HepG2 (cell line): ENCODE data around the gene ERF. TPM values are rescaled to one million over a fixed set of nuclear protein-coding genes. Genes with fewer than 3 reads are reported as not detected.

ENCODE experiments used
- ASH2L ChIP-seq: fragments of 300-600, 200-600 bp; sonication (generic); IDR thresholded peaks from 2 replicates; pipeline ENCODE4 v1.7.0; 2017; ENCODE audit warnings: low read depth, mild to moderate bottlenecking, moderate library complexity, mixed read lengths, low read length; ENCODE audit not compliant: insufficient read length
- CREM ChIP-seq, 2 experiments: sonication (generic) in 1 of 2; formaldehyde crosslinking in 1 of 2; IDR thresholded peaks; 2 replicates each; pipeline versions ENCODE4 v1.4.0 to v1.6.1; 2016 to 2020; ENCODE audit warnings: antibody characterized with exemption in 1 of 2, mild to moderate bottlenecking in 1 of 2, missing genetic modification reagents in 1 of 2
- ERF ChIP-seq: IDR thresholded peaks from 2 replicates; pipeline ENCODE4 v1.6.1; 2018; ENCODE audit warnings: missing biosample characterization, missing genetic modification reagents
- GABPA ChIP-seq, 2 experiments: IDR thresholded peaks; 2 replicates each; pipeline ENCODE4 v1.6.1; 2011 to 2016; ENCODE audit warnings: low read depth in 2 of 2, low read length in 1 of 2, missing biosample characterization in 1 of 2, missing genetic modification characterization in 1 of 2
- IKZF1 ChIP-seq: fragments of 450-650 bp; IDR thresholded peaks from 2 replicates; pipeline ENCODE4 v1.7.1; 2016
- MAZ ChIP-seq, 2 experiments: sonication (generic) in 1 of 2; formaldehyde crosslinking in 1 of 2; IDR thresholded peaks; 2 replicates each; pipeline versions ENCODE4 v1.5.0 to v1.6.1; 2012 to 2020; ENCODE audit warnings: low read depth in 2 of 2, mild to moderate bottlenecking in 2 of 2, borderline replicate concordance in 1 of 2, improper control_type of control experiment in 1 of 2, low read length in 1 of 2, missing genetic modification reagents in 1 of 2, moderate library complexity in 1 of 2
- NFE2L2 ChIP-seq: fragments of 150-350 bp; IDR thresholded peaks from 2 replicates; pipeline ENCODE4 v1.6.1; 2014; ENCODE audit warnings: low read length
- NFYC ChIP-seq: IDR thresholded peaks from 2 replicates; pipeline ENCODE4 v1.6.1; 2016; ENCODE audit warnings: missing genetic modification reagents, missing compliant biosample characterization
- RARG ChIP-seq: sonication (generic); formaldehyde crosslinking; IDR thresholded peaks from 2 replicates; pipeline ENCODE4 v1.4.0; 2020; ENCODE audit warnings: low read depth, mild to moderate bottlenecking, missing genetic modification reagents
- SAFB2 ChIP-seq: sonication (generic); formaldehyde crosslinking; IDR thresholded peaks from 2 replicates; pipeline ENCODE4 v1.5.1; 2020; ENCODE audit warnings: missing genetic modification reagents, low read depth, mild to moderate bottlenecking, borderline replicate concordance
- SP4 ChIP-seq: sonication (generic); formaldehyde crosslinking; IDR thresholded peaks from 2 replicates; pipeline ENCODE4 v1.8.1; 2023; ENCODE audit warnings: mild to moderate bottlenecking, missing genetic modification reagents
- TBL1XR1 ChIP-seq: fragments of 150-350 bp; IDR thresholded peaks from 2 replicates; pipeline ENCODE4 v1.6.1; 2014; ENCODE audit warnings: borderline replicate concordance, low read length; ENCODE audit not compliant: partially characterized antibody
- TRIM24 ChIP-seq: sonication (generic); formaldehyde crosslinking; IDR thresholded peaks from 2 replicates; pipeline ENCODE4 v1.8.0; 2022; ENCODE audit warnings: mild to moderate bottlenecking, missing genetic modification reagents
- ZNF17 ChIP-seq: sonication (generic); formaldehyde crosslinking; IDR thresholded peaks from 2 replicates; pipeline ENCODE4 v1.5.0; 2020; ENCODE audit warnings: mild to moderate bottlenecking, missing genetic modification reagents
- ZNF180 ChIP-seq: sonication (generic); formaldehyde crosslinking; IDR thresholded peaks from 2 replicates; pipeline ENCODE4 v1.4.0; 2020; ENCODE audit warnings: low read depth, missing genetic modification reagents, borderline replicate concordance
- ZNF260 ChIP-seq: sonication (generic); formaldehyde crosslinking; IDR thresholded peaks from 2 replicates; pipeline ENCODE4 v1.4.0; 2020; ENCODE audit warnings: missing genetic modification reagents, low read depth, mild to moderate bottlenecking, borderline replicate concordance
- ZNF530 ChIP-seq: sonication (generic); formaldehyde crosslinking; IDR thresholded peaks from 2 replicates; pipeline ENCODE4 v1.5.0; 2020; ENCODE audit warnings: low read depth, mild to moderate bottlenecking, missing genetic modification reagents
- ZNF766 ChIP-seq: sonication (generic); formaldehyde crosslinking; IDR thresholded peaks from 2 replicates; pipeline ENCODE4 v1.5.0; 2020; ENCODE audit warnings: missing genetic modification reagents, borderline replicate concordance
- ZNF777 ChIP-seq: sonication (generic); formaldehyde crosslinking; IDR thresholded peaks from 2 replicates; pipeline ENCODE4 v1.4.0; 2020; ENCODE audit warnings: missing genetic modification reagents
- ZSCAN29 ChIP-seq: sonication (generic); formaldehyde crosslinking; conservative IDR thresholded peaks from 2 replicates; pipeline ENCODE4 v1.4.0; 2020; ENCODE audit warnings: mild to moderate bottlenecking, missing genetic modification reagents
- polyA plus RNA-seq, 8 experiments: library from polyadenylated mRNA; depleted of rRNA in 3 of 8; stranded (reverse) in 7 of 8; unstranded in 1 of 8; fragments of >200 nt; fragmentation: Illumina TruSeq in 4 of 8; extraction: Trizol in 4 of 8; gene quantifications; 2 replicates each; pipeline versions ENCODE4 v1.2.1 to v1.2.3, GENCODE V29; 2011 to 2016; ENCODE audit warnings: low read depth in 4 of 8, missing spikeins in 1 of 8, mixed read lengths in 1 of 8; ENCODE audit not compliant: insufficient read depth in 1 of 8
- total RNA-seq, 5 experiments: library from RNA; depleted of rRNA; stranded (reverse); fragments of >200 nt; fragmentation: Illumina TruSeq; extraction: Trizol; gene quantifications; 2 replicates each; pipeline ENCODE4 v1.2.3, GENCODE V29; 2016; ENCODE audit warnings: low read depth in 1 of 5
- TF ChIP-seq, protein P1 (sequence below): sonication (generic); formaldehyde crosslinking; conservative IDR thresholded peaks from 2 replicates; pipeline ENCODE4 v1.4.0; 2020; ENCODE audit warnings: mild to moderate bottlenecking, missing genetic modification reagents, moderate library complexity
- TF ChIP-seq, protein P2 (sequence below): sonication (generic); formaldehyde crosslinking; IDR thresholded peaks from 2 replicates; pipeline ENCODE4 v1.4.0; 2020; ENCODE audit warnings: missing genetic modification reagents, mild to moderate bottlenecking, borderline replicate concordance
- TF ChIP-seq, protein P3 (sequence below): sonication (generic); formaldehyde crosslinking; IDR thresholded peaks from 2 replicates; pipeline ENCODE4 v1.4.0; 2020; ENCODE audit warnings: missing genetic modification reagents

The ERF gene
- total and polyA plus RNA-seq, 2 of the 13 experiments (the other 11 are each of a cell fraction or from before 2014, with no cell fraction given): 67.1 to 69.9 TPM

DNA sequence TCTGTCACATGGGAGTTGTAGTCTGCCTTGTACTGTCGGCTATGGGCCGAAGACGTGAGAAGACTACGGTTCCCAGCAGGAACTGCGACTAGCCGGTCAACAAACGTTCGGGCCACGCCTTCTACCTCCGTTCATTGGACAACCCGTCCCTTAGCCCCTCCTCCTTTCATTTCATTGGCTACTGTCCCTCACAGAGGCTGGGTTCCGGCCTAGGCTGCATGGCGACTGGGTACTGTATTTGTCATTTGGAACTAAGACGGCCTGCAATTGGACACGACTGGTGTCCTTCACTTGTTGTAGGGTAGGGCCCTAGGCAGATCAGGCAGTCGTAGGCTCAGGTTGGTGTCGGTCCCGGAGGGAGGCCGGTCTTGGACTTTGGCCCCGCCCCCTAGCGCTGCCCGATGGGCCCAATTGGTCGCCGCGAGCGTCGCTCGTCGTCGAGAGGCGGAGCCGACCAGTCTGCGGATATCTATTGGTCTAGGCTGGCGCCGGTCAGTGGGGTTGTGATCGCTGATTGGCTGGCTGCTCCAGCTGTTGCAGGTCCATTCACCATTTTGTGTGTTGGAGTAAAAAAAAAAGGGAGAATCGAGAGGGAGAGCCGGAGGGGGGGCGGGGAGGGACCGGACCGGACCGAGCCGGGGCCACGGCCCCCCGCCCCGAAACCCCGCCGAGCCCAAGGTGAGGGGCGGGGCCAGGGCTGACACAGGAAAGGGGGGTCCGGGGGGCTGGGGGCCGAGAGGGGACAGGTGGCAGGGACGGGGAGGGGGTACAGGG lies 14.0 kb upstream of the ERF start, which contains the start of gene CIC (continued):
- TF ChIP-seq, protein P1, sequence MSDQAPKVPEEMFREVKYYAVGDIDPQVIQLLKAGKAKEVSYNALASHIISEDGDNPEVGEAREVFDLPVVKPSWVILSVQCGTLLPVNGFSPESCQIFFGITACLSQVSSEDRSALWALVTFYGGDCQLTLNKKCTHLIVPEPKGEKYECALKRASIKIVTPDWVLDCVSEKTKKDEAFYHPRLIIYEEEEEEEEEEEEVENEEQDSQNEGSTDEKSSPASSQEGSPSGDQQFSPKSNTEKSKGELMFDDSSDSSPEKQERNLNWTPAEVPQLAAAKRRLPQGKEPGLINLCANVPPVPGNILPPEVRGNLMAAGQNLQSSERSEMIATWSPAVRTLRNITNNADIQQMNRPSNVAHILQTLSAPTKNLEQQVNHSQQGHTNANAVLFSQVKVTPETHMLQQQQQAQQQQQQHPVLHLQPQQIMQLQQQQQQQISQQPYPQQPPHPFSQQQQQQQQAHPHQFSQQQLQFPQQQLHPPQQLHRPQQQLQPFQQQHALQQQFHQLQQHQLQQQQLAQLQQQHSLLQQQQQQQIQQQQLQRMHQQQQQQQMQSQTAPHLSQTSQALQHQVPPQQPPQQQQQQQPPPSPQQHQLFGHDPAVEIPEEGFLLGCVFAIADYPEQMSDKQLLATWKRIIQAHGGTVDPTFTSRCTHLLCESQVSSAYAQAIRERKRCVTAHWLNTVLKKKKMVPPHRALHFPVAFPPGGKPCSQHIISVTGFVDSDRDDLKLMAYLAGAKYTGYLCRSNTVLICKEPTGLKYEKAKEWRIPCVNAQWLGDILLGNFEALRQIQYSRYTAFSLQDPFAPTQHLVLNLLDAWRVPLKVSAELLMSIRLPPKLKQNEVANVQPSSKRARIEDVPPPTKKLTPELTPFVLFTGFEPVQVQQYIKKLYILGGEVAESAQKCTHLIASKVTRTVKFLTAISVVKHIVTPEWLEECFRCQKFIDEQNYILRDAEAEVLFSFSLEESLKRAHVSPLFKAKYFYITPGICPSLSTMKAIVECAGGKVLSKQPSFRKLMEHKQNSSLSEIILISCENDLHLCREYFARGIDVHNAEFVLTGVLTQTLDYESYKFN (CRISPR knock-in tag): no peak
- TF ChIP-seq GABPA (IDR thresholded peaks at IDR 0.05; ENCODE audit: low read depth, low read length) (peak; percentile 64), GABPA (CRISPR knock-in tag; IDR thresholded peaks at IDR 0.05; ENCODE audit: low read depth) (peak; percentile 92), ZNF180 (CRISPR knock-in tag) (no peak), SP4 (CRISPR knock-in tag) (peak; percentile 95), ASH2L (no peak), NFE2L2 (0 out of 2 replicates have a peak, but pooled peaks have one; percentile 6), ZNF260 (CRISPR knock-in tag) (no peak), ERF (CRISPR knock-in tag) (no peak), CREM (IDR thresholded peaks at IDR 0.05) (peak; percentile 95), CREM (CRISPR knock-in tag; IDR thresholded peaks at IDR 0.05) (no peak), ZSCAN29 (CRISPR knock-in tag) (no peak), SAFB2 (CRISPR knock-in tag) (no peak), TRIM24 (CRISPR knock-in tag) (no peak), NFYC (CRISPR knock-in tag) (peak; percentile 92), MAZ (IDR thresholded peaks at IDR 0.05; ENCODE audit: borderline replicate concordance, low read depth, low read length) (no peak; the same call in 1 of the 2 replicates), MAZ (CRISPR knock-in tag; IDR thresholded peaks at IDR 0.05; ENCODE audit: low read depth) (0 out of 2 replicates have a peak, but pooled peaks have one; percentile 74), RARG (CRISPR knock-in tag) (no peak), ZNF766 (CRISPR knock-in tag) (no peak), ZNF530 (CRISPR knock-in tag) (no peak), IKZF1 (no peak), TBL1XR1 (no peak), ZNF17 (no peak), ZNF777 (CRISPR knock-in tag) (no peak)
- TF ChIP-seq, protein P2, sequence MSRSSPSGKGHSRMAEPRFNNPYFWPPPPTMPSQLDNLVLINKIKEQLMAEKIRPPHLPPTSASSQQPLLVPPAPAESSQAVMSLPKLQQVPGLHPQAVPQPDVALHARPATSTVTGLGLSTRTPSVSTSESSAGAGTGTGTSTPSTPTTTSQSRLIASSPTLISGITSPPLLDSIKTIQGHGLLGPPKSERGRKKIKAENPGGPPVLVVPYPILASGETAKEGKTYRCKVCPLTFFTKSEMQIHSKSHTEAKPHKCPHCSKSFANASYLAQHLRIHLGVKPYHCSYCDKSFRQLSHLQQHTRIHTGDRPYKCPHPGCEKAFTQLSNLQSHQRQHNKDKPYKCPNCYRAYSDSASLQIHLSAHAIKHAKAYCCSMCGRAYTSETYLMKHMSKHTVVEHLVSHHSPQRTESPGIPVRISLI (CRISPR knock-in tag): peak; percentile 97
- TF ChIP-seq, protein P3, sequence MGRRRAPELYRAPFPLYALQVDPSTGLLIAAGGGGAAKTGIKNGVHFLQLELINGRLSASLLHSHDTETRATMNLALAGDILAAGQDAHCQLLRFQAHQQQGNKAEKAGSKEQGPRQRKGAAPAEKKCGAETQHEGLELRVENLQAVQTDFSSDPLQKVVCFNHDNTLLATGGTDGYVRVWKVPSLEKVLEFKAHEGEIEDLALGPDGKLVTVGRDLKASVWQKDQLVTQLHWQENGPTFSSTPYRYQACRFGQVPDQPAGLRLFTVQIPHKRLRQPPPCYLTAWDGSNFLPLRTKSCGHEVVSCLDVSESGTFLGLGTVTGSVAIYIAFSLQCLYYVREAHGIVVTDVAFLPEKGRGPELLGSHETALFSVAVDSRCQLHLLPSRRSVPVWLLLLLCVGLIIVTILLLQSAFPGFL: no peak
